Measurements from ENCODE around the gene SPAG5. TPM values are rescaled to one million over a fixed set of nuclear protein-coding genes. Genes with fewer than 3 reads are reported as not detected.

Gene SPAG5
- polyA plus RNA-seq, 10 donors, result 17.8 to 34.4 (median 23.2) TPM

DNA sequence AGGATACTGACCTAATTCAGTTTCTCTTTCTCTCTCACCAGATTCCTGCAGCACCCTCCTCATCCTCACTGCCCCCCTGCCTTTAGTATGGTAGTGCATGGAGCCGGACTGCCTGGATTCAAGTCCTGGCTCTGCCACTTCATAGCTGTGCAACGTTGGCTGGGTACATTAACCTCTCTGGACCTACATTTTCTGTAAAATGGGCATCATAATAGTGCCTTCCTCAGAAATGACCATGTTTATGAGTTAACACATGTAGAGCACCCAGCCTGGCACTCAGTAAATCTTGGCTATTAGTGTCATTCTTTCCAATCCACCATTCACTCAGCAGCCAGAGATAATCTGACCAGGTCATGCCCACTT, 53.7 kb downstream of the SPAG5 start:
- DNase-seq, result no peak

GRCh38 chr17:28544402-28545140, 54.3 kb downstream of the SPAG5 start:
- DNase-seq, result no peak

GRCh38 chr17:28541439-28541838, 57.4 kb downstream of the SPAG5 start:
- no peak for DNase-seq

GRCh38 chr17:28540231-28540630, 58.6 kb downstream of the SPAG5 start:
- DNase-seq, result no peak

- no peak for DNase-seq
Observed at GRCh38 chr17:28538296-28538895, 60.4 kb downstream of the SPAG5 start.

GRCh38 chr17:28537219-28537610, 61.6 kb downstream of the SPAG5 start:
- no peak for DNase-seq

DNA sequence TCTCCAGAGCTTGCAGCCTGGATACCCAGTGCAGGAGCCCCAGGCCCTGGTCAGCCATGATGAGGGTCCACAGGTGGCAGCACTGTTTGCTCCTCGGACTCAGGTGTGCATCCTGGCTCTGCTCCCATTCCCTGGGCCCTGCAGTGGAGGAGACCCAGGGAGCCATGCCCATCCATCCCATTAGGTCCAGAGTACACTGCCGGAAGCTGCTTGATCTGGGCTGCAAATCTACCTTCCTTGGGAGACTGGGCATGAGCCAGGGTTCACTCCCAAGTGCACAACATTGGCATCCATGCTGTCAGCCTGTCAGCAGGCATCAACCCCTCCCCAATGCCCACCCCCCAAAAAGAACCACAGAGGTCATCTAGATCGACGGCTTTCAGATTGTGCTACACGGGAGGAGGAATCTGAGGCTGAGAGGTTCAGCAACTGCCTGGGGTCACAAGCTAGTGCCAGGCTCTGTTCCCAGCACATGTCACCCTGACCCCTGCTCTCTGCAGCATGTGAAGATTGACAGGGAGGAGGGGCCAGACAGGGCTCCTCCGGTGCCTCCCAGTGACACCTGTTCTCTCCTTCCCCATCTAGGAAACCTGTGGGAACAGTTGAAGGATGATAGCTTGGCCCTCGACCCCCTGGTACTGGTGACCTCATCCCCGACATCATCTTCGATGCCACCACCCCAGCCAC, 62.1 kb downstream of the SPAG5 start:
- no peak for DNase-seq

DNA sequence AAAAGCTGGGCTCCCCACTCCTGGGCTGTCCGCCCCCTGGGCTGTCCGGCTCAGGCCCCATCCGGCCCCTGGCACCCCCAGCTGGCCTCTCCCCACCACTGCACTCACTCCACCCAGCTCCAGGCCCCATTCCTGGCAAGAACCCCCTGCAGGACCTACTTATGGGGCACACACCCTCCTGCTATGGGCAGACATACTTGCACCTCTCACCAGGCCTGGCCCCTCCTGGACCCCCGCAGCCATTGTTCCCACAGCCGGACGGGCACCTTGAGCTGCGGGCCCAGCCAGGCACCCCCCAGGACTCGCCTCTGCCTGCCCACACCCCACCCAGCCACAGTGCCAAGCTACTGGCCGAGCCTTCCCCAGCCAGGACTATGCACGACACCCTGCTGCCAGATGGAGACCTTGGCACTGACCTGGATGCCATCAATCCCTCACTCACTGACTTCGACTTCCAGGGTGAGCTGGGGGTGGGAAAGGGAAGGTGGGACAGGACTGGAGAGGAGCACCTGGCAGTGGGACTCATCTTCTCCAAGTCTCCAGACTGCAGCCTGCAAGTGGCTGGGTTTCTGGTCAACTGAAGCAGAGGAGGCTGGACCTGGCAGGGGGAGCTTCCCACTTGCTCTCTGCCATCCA, 64.0 kb downstream of the SPAG5 start:
- no peak for DNase-seq

DNA sequence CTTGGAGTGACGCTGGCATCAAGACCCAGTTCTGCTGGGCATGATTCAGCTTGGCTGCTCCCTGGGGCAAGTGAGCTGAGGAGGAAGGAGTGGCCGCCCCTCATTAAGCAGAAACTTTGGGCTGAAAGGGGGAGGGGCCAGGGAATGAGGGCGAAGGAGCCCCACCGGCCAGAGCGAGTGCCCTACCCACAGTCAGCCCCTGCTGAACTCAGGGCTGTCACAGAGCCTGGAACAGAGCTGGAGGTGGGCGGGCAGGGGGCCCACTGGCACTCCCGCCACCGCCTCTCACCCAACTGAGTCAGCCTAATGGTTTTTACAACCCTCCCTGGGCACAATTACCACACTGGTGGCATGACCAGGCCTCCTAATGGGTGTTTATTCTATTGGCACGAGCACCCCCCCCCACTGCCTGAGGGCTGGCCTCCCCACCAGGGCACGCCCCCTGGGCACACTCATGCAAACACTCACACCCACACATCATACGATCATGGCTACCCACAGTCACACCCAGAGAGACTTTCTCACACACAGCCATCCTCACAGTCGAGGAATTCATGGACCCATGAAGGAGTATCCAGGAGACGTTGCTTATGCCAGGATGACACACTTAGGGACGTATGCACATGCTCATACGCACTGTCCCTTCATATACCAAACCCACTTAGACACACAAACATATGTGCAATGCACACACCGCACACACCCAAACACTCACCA, 65.6 kb downstream of the SPAG5 start:
- no peak for DNase-seq

DNA sequence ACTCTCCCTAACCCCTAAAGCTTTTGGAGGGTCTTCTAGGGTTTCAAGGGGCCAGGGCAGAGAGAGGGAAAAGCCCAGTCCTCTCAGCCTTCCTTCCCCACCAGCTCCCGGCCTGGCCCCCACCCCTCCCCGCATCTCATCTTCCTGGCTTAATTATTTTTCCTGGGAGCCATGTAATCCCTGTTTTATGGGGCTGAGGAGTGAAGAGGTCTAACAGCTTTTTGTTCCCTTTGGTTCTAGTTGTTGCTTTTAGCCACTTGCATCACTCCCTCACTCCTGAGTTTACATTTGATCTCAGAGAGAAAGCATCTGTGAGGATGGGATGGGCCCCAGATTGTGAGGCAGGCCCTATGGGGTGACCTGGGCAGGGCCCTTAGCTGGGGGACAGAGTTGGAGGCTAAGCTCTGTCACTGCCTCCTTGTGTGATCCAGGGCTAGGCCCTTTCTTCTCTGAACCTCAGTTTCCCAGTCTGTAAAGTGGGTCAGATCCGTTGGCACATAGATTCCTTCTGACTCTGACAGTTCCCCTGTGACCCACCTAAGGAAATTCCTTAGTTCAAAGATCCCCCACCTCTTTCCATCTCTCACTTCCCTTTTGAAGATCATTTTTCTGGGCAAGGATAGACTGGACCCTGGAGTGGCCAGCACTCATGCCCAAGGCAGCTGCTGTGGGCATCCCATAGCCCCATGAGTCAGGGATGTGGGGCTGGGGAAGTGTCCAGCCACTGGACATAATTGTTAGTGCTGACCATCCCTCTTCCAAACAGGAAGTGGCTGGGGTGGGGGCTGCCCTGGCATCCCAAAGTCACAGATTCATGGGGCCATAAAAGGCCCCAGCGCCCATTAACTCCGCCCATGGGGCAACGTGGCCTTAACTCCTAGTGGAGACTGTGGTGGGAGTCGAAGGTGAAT, 66.5 kb downstream of the SPAG5 start:
- DNase-seq, result no peak

- DNase-seq, result no peak
Observed at GRCh38 chr17:28530926-28531325, 67.9 kb downstream of the SPAG5 start.

DNA sequence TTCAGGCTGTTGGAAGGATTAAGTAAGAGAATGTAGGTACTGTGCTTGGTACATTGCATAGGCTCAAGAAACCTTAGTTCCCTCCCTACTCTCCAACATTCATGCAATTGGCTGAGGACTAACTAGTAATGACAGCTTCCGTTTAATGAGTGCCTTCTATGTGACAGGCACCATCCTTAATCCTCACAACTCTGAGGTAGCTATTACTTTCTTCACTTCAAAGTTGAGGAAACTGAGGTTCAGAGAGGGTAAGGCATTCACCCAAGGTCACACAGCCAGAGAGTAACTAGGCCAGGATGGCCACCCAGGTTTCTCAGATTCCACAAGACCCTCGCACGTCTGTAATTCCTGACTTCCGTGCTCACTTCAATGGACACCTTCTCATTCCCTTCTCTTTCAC, 68.6 kb downstream of the SPAG5 start:
- no peak for DNase-seq

DNA sequence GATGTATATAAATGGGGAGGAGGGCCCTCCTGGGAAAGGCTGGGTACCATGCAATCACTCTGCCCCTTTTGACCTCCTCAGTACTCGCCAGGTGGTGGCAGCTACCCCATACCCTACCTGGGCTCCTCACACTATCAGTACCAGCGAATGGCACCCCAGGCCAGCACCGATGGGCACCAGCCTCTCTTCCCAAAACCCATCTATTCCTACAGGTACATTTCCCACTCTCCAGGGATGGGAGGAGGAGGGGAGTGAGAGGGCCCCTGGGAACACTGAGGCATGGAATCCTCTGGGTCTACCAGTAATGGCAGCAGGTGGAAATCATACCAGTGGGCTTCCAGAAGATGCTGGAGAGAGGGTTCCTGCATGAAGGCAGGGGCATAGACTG, 69.8 kb downstream of the SPAG5 start:
- DNase-seq, result no peak

DNA sequence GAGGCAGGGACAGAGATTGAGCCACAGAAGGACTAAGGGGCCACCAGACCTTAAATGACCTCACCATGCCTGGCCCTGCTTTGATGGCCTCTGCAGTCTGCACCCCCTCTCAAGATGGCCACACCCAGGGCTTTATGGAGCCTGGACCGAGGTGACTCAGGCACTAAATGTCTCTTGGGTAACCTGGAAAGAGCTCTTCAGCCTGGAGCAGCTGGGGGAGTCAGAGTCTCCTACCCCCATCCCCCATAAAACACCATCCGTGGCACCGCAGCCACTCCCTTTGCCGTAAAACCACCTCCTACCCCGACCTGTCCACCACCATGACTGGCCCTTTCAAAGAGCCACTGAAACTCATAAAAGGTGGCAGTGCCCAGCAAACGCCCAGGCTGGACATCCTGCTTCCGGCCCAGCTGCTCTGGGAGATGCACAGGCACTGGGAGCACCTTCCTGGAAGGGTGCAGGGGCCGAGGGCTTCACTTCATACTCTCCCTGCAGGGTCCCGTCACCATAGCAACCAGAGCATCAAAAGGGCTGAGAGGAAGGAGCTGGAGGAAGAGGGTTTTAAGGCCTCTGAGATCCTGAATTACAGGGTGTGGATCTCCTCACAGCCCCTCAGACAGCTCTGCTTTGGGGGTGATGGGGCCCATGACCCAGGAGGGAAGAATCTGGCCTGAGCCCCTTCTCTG, 70.4 kb downstream of the SPAG5 start:
- DNase-seq, result no peak

DNA sequence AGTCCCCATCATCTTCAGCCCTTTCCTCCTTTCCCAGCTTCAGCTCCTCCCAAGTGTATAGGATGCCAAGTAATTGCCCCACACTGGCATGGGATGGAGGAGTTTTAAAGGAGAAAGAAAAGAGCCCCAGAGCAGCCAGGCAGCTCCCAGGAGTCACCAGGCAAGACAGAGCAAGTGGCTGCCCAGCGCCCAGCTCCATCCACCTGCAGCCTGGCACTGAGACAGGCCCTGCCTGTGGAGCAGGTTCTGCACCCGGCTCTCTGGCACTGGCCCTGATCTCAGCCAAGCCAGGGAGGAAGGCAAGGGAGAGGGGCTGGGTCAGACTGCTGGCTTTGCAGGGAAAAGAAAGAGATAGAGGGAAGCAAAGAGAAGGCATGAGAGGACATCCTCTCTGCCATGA, 71.0 kb downstream of the SPAG5 start:
- no peak for DNase-seq

Other genes starting within 250 kb of the SPAG5 start
- 10 to 100 TPM; 56.1 to 63.1 (median 58.0) TPM for gene POLDIP2, start 241.5 kb downstream of the SPAG5 start, polyA plus RNA-seq (ENCODE audit: insufficient read length in 10 of 10)
- gene SEBOX, start 233.8 kb downstream of the SPAG5 start, polyA plus RNA-seq (ENCODE audit: insufficient read length in 10 of 10), result not detected
- gene VTN, start 228.7 kb downstream of the SPAG5 start, polyA plus RNA-seq (ENCODE audit: insufficient read length in 10 of 10), result 1 to 10 TPM in 1 of 10 donors, under 1 TPM in 9; 0.17 to 2.7 (median 0.46) TPM
- 1 to 10 TPM; 4.8 to 8.5 (median 5.8) TPM for gene SARM1, start 227.3 kb downstream of the SPAG5 start, polyA plus RNA-seq (ENCODE audit: insufficient read length in 10 of 10)
- gene SLC46A1, start 192.8 kb downstream of the SPAG5 start, polyA plus RNA-seq (ENCODE audit: insufficient read length in 10 of 10), result 1 to 10 TPM; 6.1 to 9.6 (median 8.3) TPM
- not detected for gene SLC13A2, start 125.4 kb downstream of the SPAG5 start, polyA plus RNA-seq (ENCODE audit: insufficient read length in 10 of 10)
- 1 to 10 TPM in 2 of 10 donors, not detected in 8; 2.5 to 3.0 TPM for gene FOXN1, start 92.7 kb downstream of the SPAG5 start, polyA plus RNA-seq (ENCODE audit: insufficient read length in 10 of 10)
- 10 to 100 TPM; 10.8 to 19.5 (median 13.1) TPM for gene UNC119, start 46.4 kb downstream of the SPAG5 start, polyA plus RNA-seq (ENCODE audit: insufficient read length in 10 of 10)
- gene PIGS, start 27.5 kb downstream of the SPAG5 start, polyA plus RNA-seq (ENCODE audit: insufficient read length in 10 of 10), result 10 to 100 TPM; 39.9 to 52.0 (median 44.3) TPM
- 1 to 10 TPM in 9 of 10 donors, under 1 TPM in 1; 0.92 to 5.1 (median 1.9) TPM for gene ALDOC, start 22.1 kb downstream of the SPAG5 start, polyA plus RNA-seq (ENCODE audit: insufficient read length in 10 of 10)
- gene RSKR, start 15.2 kb upstream of the SPAG5 start, polyA plus RNA-seq (ENCODE audit: insufficient read length in 10 of 10), result 10 to 100 TPM in 6 of 10 donors, 1 to 10 TPM in 4; 7.0 to 25.1 (median 12.3) TPM
- gene BLTP2, start 46.1 kb upstream of the SPAG5 start, polyA plus RNA-seq (ENCODE audit: insufficient read length in 10 of 10), result 10 to 100 TPM; 46.8 to 61.9 (median 56.0) TPM
- 10 to 100 TPM; 31.3 to 48.9 (median 39.7) TPM for gene SDF2, start 62.9 kb upstream of the SPAG5 start, polyA plus RNA-seq (ENCODE audit: insufficient read length in 10 of 10)
- gene SUPT6H, start 63.2 kb upstream of the SPAG5 start, polyA plus RNA-seq (ENCODE audit: insufficient read length in 10 of 10), result 10 to 100 TPM; 36.8 to 47.7 (median 41.7) TPM
- 1 to 10 TPM; 1.7 to 5.3 (median 2.6) TPM for gene PROCA1, start 112.9 kb upstream of the SPAG5 start, polyA plus RNA-seq (ENCODE audit: insufficient read length in 10 of 10)
- 100 to 1,000 TPM in 1 of 10 donors, 10 to 100 TPM in 9; 53.1 to 117 (median 77.2) TPM for gene RAB34, start 118.8 kb upstream of the SPAG5 start, polyA plus RNA-seq (ENCODE audit: insufficient read length in 10 of 10)
- 1,000 to 10,000 TPM; 1,123 to 1,773 (median 1,454) TPM for gene RPL23A, start 121.0 kb upstream of the SPAG5 start, polyA plus RNA-seq (ENCODE audit: insufficient read length in 10 of 10)
- 1 to 10 TPM; 2.3 to 6.0 (median 4.1) TPM for gene TLCD1, start 127.2 kb upstream of the SPAG5 start, polyA plus RNA-seq (ENCODE audit: insufficient read length in 10 of 10)
- 1 to 10 TPM; 1.3 to 4.2 (median 2.7) TPM for gene NEK8, start 129.8 kb upstream of the SPAG5 start, polyA plus RNA-seq (ENCODE audit: insufficient read length in 10 of 10)
- gene TRAF4, start 145.0 kb upstream of the SPAG5 start, polyA plus RNA-seq (ENCODE audit: insufficient read length in 10 of 10), result 10 to 100 TPM; 40.0 to 73.0 (median 52.8) TPM
- 10 to 100 TPM; 11.2 to 14.1 (median 13.2) TPM for gene FAM222B, start 243.8 kb upstream of the SPAG5 start, polyA plus RNA-seq (ENCODE audit: insufficient read length in 10 of 10)